Measurements from ENCODE around the gene CFAP251.

- TF ChIP-seq POLR2A (IDR thresholded peaks at IDR 0.05; ENCODE audit: low read length) (no peak), USF2 (IDR thresholded peaks at IDR 0.05) (no peak), CTCF (IDR thresholded peaks at IDR 0.05) (no peak)
Measured at GRCh38 chr12:121925358-121925695, 6.9 kb downstream of the CFAP251 start.

All from A549 (cell line).